Panc1 (cell line): ENCODE results near the gene PUDP.
"Not testable (repeated sequence)": the region's sequence is repeated elsewhere in the genome, so short reads cannot be mapped to it uniquely, and the experiment has no call there.

Experiments used
- CTCF ChIP-seq: fragments of 450-650 bp; IDR thresholded peaks from 2 replicates; pipeline ENCODE4 v1.5.1; 2017; ENCODE audit warnings: mild to moderate bottlenecking
- POLR2AphosphoS5 ChIP-seq: IDR thresholded peaks from 2 replicates; pipeline ENCODE4 v1.6.1; 2012; ENCODE audit warnings: mild to moderate bottlenecking, low read depth, low read length, moderate library complexity
- REST ChIP-seq, 2 experiments: IDR thresholded peaks; 2 replicates each; pipeline ENCODE4 v1.6.1; 2011 to 2012; ENCODE audit warnings: low read depth in 2 of 2, control low read depth in 1 of 2, low read length in 1 of 2, mild to moderate bottlenecking in 1 of 2, moderate library complexity in 1 of 2; ENCODE audit not compliant: insufficient read depth in 1 of 2
- SIN3A ChIP-seq: IDR thresholded peaks from 2 replicates; pipeline ENCODE4 v1.6.1; 2012; ENCODE audit warnings: low read depth, mild to moderate bottlenecking, low read length, moderate library complexity, borderline replicate concordance; ENCODE audit not compliant: insufficient read depth
- TCF7L2 ChIP-seq: IDR thresholded peaks from 2 replicates; pipeline ENCODE4 v1.6.1; 2011; ENCODE audit warnings: mild to moderate bottlenecking, low read depth, low read length, inconsistent platforms

- not testable (repeated sequence) for TF ChIP-seq CTCF; POLR2AphosphoS5; REST (IDR thresholded peaks at IDR 0.05; ENCODE audit: insufficient read depth in 1 of 2, low read depth in 2 of 2, low read length in 1 of 2); SIN3A; TCF7L2
These were observed 135.6 kb downstream of the PUDP start for GRCh38 chrX:7012262-7012834.
